GM23248 (cell line): Measurements from ENCODE around the gene PAPPA. TPM values are rescaled to one million over a fixed set of nuclear protein-coding genes. Genes with fewer than 3 reads are reported as not detected.

Source experiments
- DNase-seq: peaks from one replicate; pipeline ENCODE4 v3.0.0-alpha.2; 2015
- H2AFZ ChIP-seq: fragments of 200-600 bp; sonication (generic); 2 replicates; pipeline ENCODE4 v1.6.1; 2016; ENCODE audit warnings: antibody characterized with exemption
- H3F3A ChIP-seq: fragments of 200-600 bp; sonication (generic); 2 replicates; pipeline ENCODE4 v1.6.1; 2016; ENCODE audit warnings: mild to moderate bottlenecking, antibody characterized with exemption, mixed run types; ENCODE audit not compliant: insufficient read depth
- H3K27ac ChIP-seq: fragments of 200-600 bp; sonication (generic); 2 replicates; pipeline ENCODE4 v1.5.1; 2016; ENCODE audit warnings: mild to moderate bottlenecking
- H3K27me3 ChIP-seq: fragments of 200-600 bp; sonication (generic); replicated peaks from 2 replicates; pipeline ENCODE4 v1.6.1; 2016; ENCODE audit warnings: mild to moderate bottlenecking; ENCODE audit not compliant: insufficient read depth
- H3K36me3 ChIP-seq: fragments of 200-600 bp; sonication (generic); 2 replicates; pipeline ENCODE4 v1.6.1; 2016; ENCODE audit warnings: low read depth, mild to moderate bottlenecking
- H3K4me1 ChIP-seq: fragments of 200-600 bp; sonication (generic); 2 replicates; pipeline ENCODE4 v1.6.1; 2016; ENCODE audit warnings: mild to moderate bottlenecking; ENCODE audit not compliant: insufficient read depth
- H3K4me2 ChIP-seq: fragments of 200-600 bp; sonication (generic); one replicate; pipeline ENCODE4 v1.6.1; 2016; ENCODE audit warnings: mild to moderate bottlenecking; ENCODE audit not compliant: unreplicated experiment
- H3K4me3 ChIP-seq: fragments of 200-600 bp; sonication (generic); 2 replicates; pipeline ENCODE4 v1.5.1; 2016; ENCODE audit warnings: mild to moderate bottlenecking
- H3K79me2 ChIP-seq: fragments of 200-600 bp; sonication (generic); 2 replicates; pipeline ENCODE4 v1.6.1; 2016; ENCODE audit warnings: mild to moderate bottlenecking; ENCODE audit not compliant: insufficient read depth
- H3K9ac ChIP-seq: fragments of 200-600 bp; sonication (generic); 2 replicates; pipeline ENCODE4 v1.6.1; 2016; ENCODE audit warnings: mild to moderate bottlenecking
- H3K9me2 ChIP-seq: fragments of 200-600 bp; sonication (generic); 2 replicates; pipeline ENCODE4 v1.6.1; 2016; ENCODE audit warnings: mixed run types, mild to moderate bottlenecking, moderate library complexity; ENCODE audit not compliant: insufficient read depth
- H3K9me3 ChIP-seq: fragments of 200-600 bp; sonication (generic); one replicate; pipeline ENCODE4 v1.6.1; 2017; ENCODE audit warnings: low read depth
- H4K20me1 ChIP-seq: fragments of 200-600 bp; sonication (generic); 2 replicates; pipeline ENCODE4 v1.6.0; 2016; ENCODE audit not compliant: insufficient read depth
- EZH2 ChIP-seq: fragments of 200-600 bp; sonication (generic); IDR thresholded peaks from 2 replicates; pipeline ENCODE4 v1.6.1; 2018; ENCODE audit warnings: antibody characterized with exemption, mild to moderate bottlenecking; ENCODE audit not compliant: insufficient read depth, poor library complexity, severe bottlenecking
- EZH2phosphoT487 ChIP-seq: fragments of 200-600 bp; sonication (generic); IDR thresholded peaks from 2 replicates; pipeline ENCODE4 v1.6.1; 2018; ENCODE audit warnings: antibody characterized with exemption, moderate library complexity, mild to moderate bottlenecking, low read depth; ENCODE audit not compliant: insufficient read depth
- WGBS, 2 experiments: methylation state at CpG; one replicate each; pipeline ENCODE4 v1.1.6; 2015 to 2017; ENCODE audit warnings: low lambda C conversion rate in 2 of 2, low coverage in 1 of 2; ENCODE audit errors: missing lambda C conversion rate in 2 of 2; 5-methylcytosine and 5-hydroxymethylcytosine counted together
- in situ Hi-C: fragments of 300-500 bp; cut with MboI; formaldehyde crosslinking; loops from 2 replicates; pipeline ENCODE4 v1.15.0; 2020
- polyA plus RNA-seq: library from polyadenylated mRNA; unstranded; fragments of >200 nt; fragmentation: Nextera tagmentation; extraction: Ambion mirVana; gene quantifications from 2 replicates; pipeline ENCODE4 v1.2.1, GENCODE V29; 2016
- total RNA-seq: library from RNA; depleted of rRNA; stranded (reverse); fragments of >200 nt; shearing (Covaris generic); gene quantifications from 2 replicates; pipeline ENCODE4 v1.2.3, GENCODE V29; 2014

PAPPA gene
- total and polyA plus RNA-seq, 2 experiments from 2014 or later: 8.7 to 30.3 TPM

DNA sequence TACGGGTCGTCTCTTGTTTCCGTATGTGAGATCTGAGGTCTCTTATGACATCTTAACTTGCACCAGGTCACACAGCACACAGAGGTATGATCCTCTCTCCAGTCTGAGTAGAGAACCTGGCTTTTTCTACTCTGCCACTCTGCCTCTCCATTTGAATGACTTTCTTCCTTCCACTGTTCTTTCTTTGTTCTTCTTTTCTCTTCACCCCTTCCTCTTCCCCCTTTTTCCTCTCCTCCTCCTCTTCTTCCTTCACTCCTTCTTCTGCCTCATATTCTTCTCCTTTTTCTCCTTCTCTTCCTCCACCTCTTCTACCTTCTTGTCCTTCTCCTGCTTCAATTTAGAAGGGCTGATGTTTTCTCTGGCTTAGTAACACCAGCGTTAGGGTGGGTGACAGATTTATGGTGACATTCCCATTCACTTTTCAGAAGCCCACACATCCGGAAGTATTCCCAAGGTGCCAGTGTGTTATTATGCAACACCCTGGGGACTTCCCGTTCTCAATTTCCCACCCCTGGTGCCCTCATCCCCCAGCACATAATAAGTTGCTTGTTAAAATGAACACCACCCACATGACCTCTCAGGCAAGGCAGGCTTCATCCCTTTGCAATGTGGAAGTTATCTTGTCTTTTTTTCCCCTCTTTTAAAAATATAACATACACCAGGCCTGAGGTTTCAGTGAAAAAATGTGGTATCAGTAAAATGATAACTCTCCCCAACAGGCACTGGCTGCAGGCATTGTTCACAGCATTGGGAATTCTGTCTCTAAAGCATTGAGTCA lies 122.0 kb downstream of the PAPPA start:
- Histone ChIP-seq H3K79me2 (no peaks in the 10 kb centered on the region), H3K9me2 (no peaks in the 10 kb centered on the region), H3F3A (peaks cover 64% of the 10 kb centered on the region), H3K9ac (no peak overlapping the region), H3K9me3 (no peaks in the 10 kb centered on the region), H3K27ac (peak overlapping the region; percentile 43; the same call in 1 of the 2 replicates), H3K4me2 (peak overlapping the region; percentile 19), H3K36me3 (peaks cover 26% of the 10 kb centered on the region), H2AFZ (no peak overlapping the region), H3K4me1 (peaks cover 40% of the 10 kb centered on the region), H4K20me1 (no peaks in the 10 kb centered on the region), H3K4me3 (no peak overlapping the region), H3K27me3 (no peaks in the 10 kb centered on the region)
- no peak for TF ChIP-seq EZH2phosphoT487
- TF ChIP-seq EZH2: no peak
- in situ Hi-C loops: no loop called here
- 54 to 55% methylated on average over 6 of the region's 6 CpGs for WGBS, 2 experiments
- DNase-seq: peak; percentile 58

GRCh38 chr9:116276196-116276493 lies 122.6 kb downstream of the PAPPA start:
- Histone ChIP-seq H3K9ac (no peak overlapping the region), H4K20me1 (no peaks in the 10 kb centered on the region), H2AFZ (no peak overlapping the region), H3K9me3 (no peaks in the 10 kb centered on the region), H3K9me2 (no peaks in the 10 kb centered on the region), H3K27ac (peak overlapping the region; percentile 43; the same call in 1 of the 2 replicates), H3K79me2 (no peaks in the 10 kb centered on the region), H3K36me3 (peaks cover 26% of the 10 kb centered on the region), H3K4me1 (peaks cover 37% of the 10 kb centered on the region), H3F3A (peaks cover 69% of the 10 kb centered on the region), H3K4me2 (no peak overlapping the region), H3K4me3 (no peak overlapping the region), H3K27me3 (no peaks in the 10 kb centered on the region)
- no peak for TF ChIP-seq EZH2phosphoT487
- TF ChIP-seq EZH2: no peak
- in situ Hi-C loops: no loop called here
- DNase-seq: no peak

GRCh38 chr9:116276651-116277121 lies 123.1 kb downstream of the PAPPA start:
- peaks cover 20% of the 10 kb centered on the region for H3K36me3 ChIP-seq
- no peak for DNase-seq
- H3K9me3 ChIP-seq: no peaks in the 10 kb centered on the region
- H2AFZ ChIP-seq: no peak overlapping the region
- H3K27me3 ChIP-seq: no peaks in the 10 kb centered on the region
- H3K79me2 ChIP-seq: no peaks in the 10 kb centered on the region
- H3K4me1 ChIP-seq: peaks cover 37% of the 10 kb centered on the region
- in situ Hi-C loops: no loop called here
- no peak overlapping the region for H3K4me2 ChIP-seq
- H3F3A ChIP-seq: peaks cover 73% of the 10 kb centered on the region
- no peak overlapping the region for H3K9ac ChIP-seq
- H3K27ac ChIP-seq: no peak overlapping the region
- TF ChIP-seq EZH2phosphoT487: no peak
- no peak for TF ChIP-seq EZH2
- no peaks in the 10 kb centered on the region for H4K20me1 ChIP-seq
- WGBS, 2 experiments: 79 to 89% methylated on average over 10 of the region's 10 CpGs
- H3K4me3 ChIP-seq: no peak overlapping the region
- H3K9me2 ChIP-seq: no peaks in the 10 kb centered on the region

- Histone ChIP-seq H3K4me1 (peaks cover 37% of the 10 kb centered on the region), H3K9me3 (no peaks in the 10 kb centered on the region), H3K36me3 (peaks cover 18% of the 10 kb centered on the region; the same call in 1 of the 2 replicates), H3K9ac (no peak overlapping the region), H3K27ac (peak overlapping the region; percentile 35), H4K20me1 (no peaks in the 10 kb centered on the region), H3K9me2 (no peaks in the 10 kb centered on the region), H2AFZ (no peak overlapping the region), H3K79me2 (no peaks in the 10 kb centered on the region), H3F3A (peaks cover 72% of the 10 kb centered on the region), H3K4me3 (no peak overlapping the region), H3K27me3 (no peaks in the 10 kb centered on the region), H3K4me2 (no peak overlapping the region)
- peak; percentile 55 for DNase-seq
- TF ChIP-seq EZH2phosphoT487 (no peak), EZH2 (no peak)
- in situ Hi-C loops: no loop called here
- 9 to 32% methylated on average over 1 of the region's 1 CpG for WGBS, 2 experiments
These were observed 124.7 kb downstream of the PAPPA start for GRCh38 chr9:116278326-116278725.
